Suprapubic skin (tissue), 4 donors: ENCODE measurements around the gene PIGX. TPM values are rescaled to one million over a fixed set of nuclear protein-coding genes. Genes with fewer than 3 reads are reported as not detected.
"Not testable (repeated sequence)": the region's sequence is repeated elsewhere in the genome, so short reads cannot be mapped to it uniquely, and the experiment has no call there.

Source experiments
- DNase-seq, 2 donors: peaks; one replicate each; pipeline ENCODE4 v3.0.0-alpha.2; 2019; ENCODE audit warnings: low spot score in 2 of 2
- H3K27ac ChIP-seq: fragments of 200-600 bp; sonication (generic); one replicate; pipeline ENCODE4 v1.5.1; 2019
- H3K27me3 ChIP-seq: fragments of 200-600 bp; sonication (generic); one replicate; pipeline ENCODE4 v1.5.1; 2019
- H3K36me3 ChIP-seq: fragments of 200-600 bp; sonication (generic); one replicate; pipeline ENCODE4 v1.5.1; 2019
- H3K4me1 ChIP-seq: fragments of 200-600 bp; sonication (generic); one replicate; pipeline ENCODE4 v1.5.1; 2019
- H3K4me3 ChIP-seq: fragments of 200-600 bp; sonication (generic); one replicate; pipeline ENCODE4 v1.5.1; 2019; ENCODE audit warnings: mild to moderate bottlenecking
- H3K9me3 ChIP-seq: fragments of 200-600 bp; sonication (generic); one replicate; pipeline ENCODE4 v1.5.1; 2019
- CTCF ChIP-seq, 2 donors: fragments of 200-600 bp in 1 of 2; fragments of 450-650 bp in 1 of 2; sonication (generic) in 1 of 2; IDR thresholded peaks; one replicate each; pipeline ENCODE4 v1.5.1; 2016 to 2019; ENCODE audit warnings: antibody characterized with exemption in 2 of 2, mild to moderate bottlenecking in 1 of 2, moderate library complexity in 1 of 2
- EP300 ChIP-seq: sonication (generic); formaldehyde crosslinking; IDR thresholded peaks from one replicate; pipeline ENCODE4 v1.6.1; 2017; ENCODE audit warnings: antibody characterized with exemption
- POLR2A ChIP-seq, 2 donors: fragments of 450-650 bp; IDR thresholded peaks; one replicate each; pipeline ENCODE4 v1.6.1; 2017; ENCODE audit warnings: antibody characterized with exemption in 2 of 2, mild to moderate bottlenecking in 2 of 2, moderate library complexity in 2 of 2
- POLR2AphosphoS5 ChIP-seq, 3 donors: sonication (generic); formaldehyde crosslinking; IDR thresholded peaks; one replicate each; pipeline ENCODE4 v1.6.1; 2017; ENCODE audit warnings: antibody characterized with exemption in 3 of 3
- WGBS: methylation state at CpG from one replicate; pipeline ENCODE4 v1.1.5; 2018; 5-methylcytosine and 5-hydroxymethylcytosine counted together
- total RNA-seq, 4 donors: library from RNA; depleted of rRNA; stranded (reverse); fragments of >200 nt; gene quantifications; one replicate each; pipeline ENCODE4 v1.1.0, GENCODE V29; 2016

PIGX gene
- total RNA-seq, 4 donors from 2014 or later, result 16.3 to 30.7 (median 24.4) TPM

GRCh38 chr3:196741249-196741889 lies 29.2 kb downstream of the PIGX start:
- Histone ChIP-seq H3K4me3 (peak overlapping the region; percentile 91), H3K27ac (peak overlapping the region; percentile 99), H3K9me3 (no peaks in the 10 kb centered on the region), H3K27me3 (no peaks in the 10 kb centered on the region), H3K4me1 (peaks cover 21% of the 10 kb centered on the region), H3K36me3 (peaks cover 5% of the 10 kb centered on the region)
- WGBS, result 17% methylated on average over 5 of the region's 5 CpGs
- TF ChIP-seq EP300, result no peak
- TF ChIP-seq POLR2AphosphoS5 (IDR thresholded peaks at IDR 0.05), result no peak
- TF ChIP-seq POLR2A (IDR thresholded peaks at IDR 0.05), result no peak
- no peak for TF ChIP-seq CTCF (IDR thresholded peaks at IDR 0.05)
- no peak for DNase-seq

- not testable (repeated sequence) for DNase-seq, H3K27ac ChIP-seq, H3K27me3 ChIP-seq, H3K4me3 ChIP-seq, H3K9me3 ChIP-seq
- Histone ChIP-seq H3K36me3 (peaks cover 10% of the 10 kb centered on the region), H3K4me1 (peaks cover 21% of the 10 kb centered on the region)
- 93% methylated on average over 10 of the region's 10 CpGs for WGBS
These were observed 31.4 kb downstream of the PIGX start for GRCh38 chr3:196743569-196743968.

GRCh38 chr3:196749125-196749524 lies 36.9 kb downstream of the PIGX start:
- Histone ChIP-seq H3K27ac (no peak overlapping the region), H3K4me1 (peaks cover 9% of the 10 kb centered on the region), H3K9me3 (no peaks in the 10 kb centered on the region), H3K36me3 (peaks cover 11% of the 10 kb centered on the region), H3K27me3 (no peaks in the 10 kb centered on the region), H3K4me3 (no peak overlapping the region)
- TF ChIP-seq EP300 (no peak), POLR2A (IDR thresholded peaks at IDR 0.05) (no peak), CTCF (IDR thresholded peaks at IDR 0.05) (no peak), POLR2AphosphoS5 (IDR thresholded peaks at IDR 0.05) (no peak)
- DNase-seq, result no peak
- 92% methylated on average over 7 of the region's 8 CpGs for WGBS

GRCh38 chr3:196753201-196753600 lies 41.0 kb downstream of the PIGX start:
- Histone ChIP-seq H3K9me3 (no peaks in the 10 kb centered on the region), H3K4me3 (no peak overlapping the region), H3K27me3 (no peaks in the 10 kb centered on the region), H3K4me1 (peaks cover 9% of the 10 kb centered on the region), H3K36me3 (peaks cover 5% of the 10 kb centered on the region), H3K27ac (no peak overlapping the region)
- no peak for DNase-seq
- WGBS, result 93% methylated on average over 8 of the region's 8 CpGs
- TF ChIP-seq POLR2A (IDR thresholded peaks at IDR 0.05) (no peak), POLR2AphosphoS5 (IDR thresholded peaks at IDR 0.05) (no peak), EP300 (no peak), CTCF (IDR thresholded peaks at IDR 0.05) (no peak)

- WGBS, result 68% methylated on average over 9 of the region's 9 CpGs
- peaks cover 9% of the 10 kb centered on the region for H3K4me1 ChIP-seq
- no peaks in the 10 kb centered on the region for H3K27me3 ChIP-seq
- TF ChIP-seq POLR2AphosphoS5 (IDR thresholded peaks at IDR 0.05) (no peak), POLR2A (IDR thresholded peaks at IDR 0.05) (no peak), CTCF (IDR thresholded peaks at IDR 0.05) (no peak), EP300 (no peak)
- no peaks in the 10 kb centered on the region for H3K9me3 ChIP-seq
- H3K27ac ChIP-seq, result no peak overlapping the region
- H3K36me3 ChIP-seq, result no peaks in the 10 kb centered on the region
- no peak for DNase-seq
- H3K4me3 ChIP-seq, result no peak overlapping the region
These were observed 42.2 kb downstream of the PIGX start for GRCh38 chr3:196754091-196754981.
